ENCODE results near the gene RNF215.

GRCh38 chr22:30425616-30426387 is 38.6 kb upstream of the RNF215 start, which contains the start of gene MTFP1:
- TF ChIP-seq CTCF (IDR thresholded peaks at IDR 0.05): peak in 1 of 3 experiments; percentile 11
- no peak for TF ChIP-seq POLR2A (IDR thresholded peaks at IDR 0.05)
